ENCODE results near the gene EIF2B4. TPM values are rescaled to one million over a fixed set of nuclear protein-coding genes. Genes with fewer than 3 reads are reported as not detected.

EIF2B4 gene
- total and polyA plus RNA-seq, 2 of the 13 experiments (the other 11 are each of a cell fraction or from before 2014, with no cell fraction given) = 91.5 to 96.4 TPM

- TF ChIP-seq ZNF318 (CRISPR knock-in tag; IDR thresholded peaks at IDR 0.05) (no peak), ZNF570 (CRISPR knock-in tag; IDR thresholded peaks at IDR 0.05; ENCODE audit: borderline replicate concordance) (0 out of 2 replicates have a peak, but pooled peaks have one; percentile 37), DDIT3 (CRISPR knock-in tag; IDR thresholded peaks at IDR 0.05) (0 out of 2 replicates have a peak, but pooled peaks have one; percentile 43), GPBP1L1 (CRISPR knock-in tag; IDR thresholded peaks at IDR 0.05) (no peak), ZNF672 (CRISPR knock-in tag; IDR thresholded peaks at IDR 0.05) (no peak), AKAP8 (CRISPR knock-in tag; IDR thresholded peaks at IDR 0.05) (no peak), ZNF207 (IDR thresholded peaks at IDR 0.05; ENCODE audit: borderline replicate concordance) (no peak), MIER2 (CRISPR knock-in tag; IDR thresholded peaks at IDR 0.05) (peak; percentile 65; the same call in 1 of the 2 replicates), ETS1 (CRISPR knock-in tag; IDR thresholded peaks at IDR 0.05) (peak; percentile 92), ZNF253 (CRISPR knock-in tag; IDR thresholded peaks at IDR 0.05; ENCODE audit: borderline replicate concordance) (peak; percentile 90; the same call in 1 of the 2 replicates), POLR2G (IDR thresholded peaks at IDR 0.05; ENCODE audit: low read depth, low read length) (peak; percentile 99), TP53 (CRISPR knock-in tag; conservative IDR thresholded peaks at IDR 0.05) (no peak; the same call in 1 of the 2 replicates), KLF13 (CRISPR knock-in tag; IDR thresholded peaks at IDR 0.05) (no peak), CENPT (CRISPR knock-in tag; IDR thresholded peaks at IDR 0.05; ENCODE audit: low read depth) (peak; percentile 83; the same call in 1 of the 2 replicates), TSC22D2 (CRISPR knock-in tag; IDR thresholded peaks at IDR 0.05; ENCODE audit: borderline replicate concordance) (peak; percentile 88; the same call in 1 of the 2 replicates), PAWR (CRISPR knock-in tag; IDR thresholded peaks at IDR 0.05; ENCODE audit: borderline replicate concordance) (peak; percentile 70; the same call in 1 of the 2 replicates), ZNF292 (CRISPR knock-in tag; IDR thresholded peaks at IDR 0.05; ENCODE audit: borderline replicate concordance, low read depth) (no peak; the same call in 1 of the 2 replicates), ZBTB21 (CRISPR knock-in tag; IDR thresholded peaks at IDR 0.05) (peak; percentile 30; the same call in 1 of the 2 replicates)
These were observed 47.2 kb downstream of the EIF2B4 start, which contains the start of gene MPV17 (continued) for GRCh38 chr2:27322766-27323595.
